Hippocampal formation (tissue), 2 donors: ENCODE results near the gene TPD52L1.

Experiments used
- DNase-seq, 2 donors: peaks; one replicate each; lab custom pipeline; 2025; lab: John Stamatoyannopoulos, UW

Gene TPD52L1

GRCh38 chr6:125245523-125246264, 92.1 kb downstream of the TPD52L1 start:
- no peak for DNase-seq

- no peak for DNase-seq
Measured at GRCh38 chr6:125246566-125246965, 93.0 kb downstream of the TPD52L1 start.

GRCh38 chr6:125248136-125248535, 94.6 kb downstream of the TPD52L1 start:
- DNase-seq: no peak

- DNase-seq: no peak
Measured at GRCh38 chr6:125250511-125250910, 96.9 kb downstream of the TPD52L1 start.

- DNase-seq: no peak
Measured at GRCh38 chr6:125251516-125252220, 98.1 kb downstream of the TPD52L1 start.

- DNase-seq: no peak
Measured at GRCh38 chr6:125252891-125253290, 99.3 kb downstream of the TPD52L1 start.

- no peak for DNase-seq
Measured at GRCh38 chr6:125253881-125254280, 100.3 kb downstream of the TPD52L1 start.

GRCh38 chr6:125254321-125254720, 100.7 kb downstream of the TPD52L1 start:
- no peak for DNase-seq

GRCh38 chr6:125255201-125255600, 101.6 kb downstream of the TPD52L1 start:
- DNase-seq: no peak

GRCh38 chr6:125257351-125257750, 103.8 kb downstream of the TPD52L1 start:
- no peak for DNase-seq

- no peak for DNase-seq
Measured at GRCh38 chr6:125258651-125259353, 105.2 kb downstream of the TPD52L1 start.

- no peak for DNase-seq
Measured at GRCh38 chr6:125259354-125259736, 105.8 kb downstream of the TPD52L1 start.

- DNase-seq: no peak
Measured at GRCh38 chr6:125262016-125263013, 108.7 kb downstream of the TPD52L1 start.

- no peak for DNase-seq
Measured at GRCh38 chr6:125264476-125264875, 110.9 kb downstream of the TPD52L1 start.

GRCh38 chr6:125267806-125268523, 114.4 kb downstream of the TPD52L1 start:
- DNase-seq: no peak

GRCh38 chr6:125268765-125269164, 115.2 kb downstream of the TPD52L1 start:
- DNase-seq: no peak

GRCh38 chr6:125269328-125269985, 115.9 kb downstream of the TPD52L1 start:
- DNase-seq: no peak

GRCh38 chr6:125270380-125270779, 116.8 kb downstream of the TPD52L1 start:
- no peak for DNase-seq

- no peak for DNase-seq
Measured at GRCh38 chr6:125271486-125272159, 118.0 kb downstream of the TPD52L1 start.

GRCh38 chr6:125273251-125273650, 119.7 kb downstream of the TPD52L1 start:
- DNase-seq: no peak
